Measurements from ENCODE around the gene CCNL2. TPM values are rescaled to one million over a fixed set of nuclear protein-coding genes. Genes with fewer than 3 reads are reported as not detected.

The CCNL2 gene
- total and polyA plus RNA-seq, 2 of the 13 experiments (the other 11 are each of a cell fraction or from before 2014, with no cell fraction given): 105 to 340 TPM

DNA sequence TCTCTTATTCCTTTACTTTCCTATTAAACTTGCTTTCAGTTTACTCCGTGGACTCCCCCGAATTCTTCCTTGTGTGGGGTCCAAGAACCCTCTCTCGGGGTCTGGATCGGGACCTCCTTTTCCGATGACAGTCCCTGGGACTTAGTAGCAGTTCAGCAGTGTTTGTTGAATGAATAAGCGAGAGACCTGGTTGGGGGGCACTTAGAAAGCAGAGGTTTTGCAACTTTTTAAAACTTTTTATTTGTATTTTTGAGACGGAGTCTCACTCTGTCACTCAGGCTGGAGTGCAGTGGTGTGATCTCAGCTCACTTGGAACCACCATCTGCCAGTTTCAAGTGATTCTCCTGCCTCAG is 24.1 kb upstream of the CCNL2 start:
- no peak for FAIRE-seq
- no peak overlapping the region for H2AFZ ChIP-seq (ENCODE audit: low read length)
- CTCF ChIA-PET (ENCODE audit: low intra/inter-chr PET ratio, low total read pairs): no interaction called here
- H3K27me3 ChIP-seq (ENCODE audit: control insufficient read depth in 1 of 2, insufficient read depth in 2 of 2, low read length in 2 of 2): no peaks in the 10 kb centered on the region; a peak in 1 of 5 replicates
- no peak for TF ChIP-seq ZNF672 (CRISPR knock-in tag; IDR thresholded peaks at IDR 0.05)
- TF ChIP-seq ZNF615 (CRISPR knock-in tag; IDR thresholded peaks at IDR 0.05; ENCODE audit: borderline replicate concordance): no peak
- no peak for TF ChIP-seq ZNF230 (CRISPR knock-in tag; IDR thresholded peaks at IDR 0.05)
- TF ChIP-seq, protein P1, sequence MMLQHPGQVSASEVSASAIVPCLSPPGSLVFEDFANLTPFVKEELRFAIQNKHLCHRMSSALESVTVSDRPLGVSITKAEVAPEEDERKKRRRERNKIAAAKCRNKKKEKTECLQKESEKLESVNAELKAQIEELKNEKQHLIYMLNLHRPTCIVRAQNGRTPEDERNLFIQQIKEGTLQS (CRISPR knock-in tag; IDR thresholded peaks at IDR 0.05): no peak
- no peak for TF ChIP-seq ZSCAN22 (CRISPR knock-in tag; IDR thresholded peaks at IDR 0.05)
- no peak for TF ChIP-seq FOXM1 (CRISPR knock-in tag; IDR thresholded peaks at IDR 0.05)
- TF ChIP-seq ZNF3 (CRISPR knock-in tag; IDR thresholded peaks at IDR 0.05): peak; percentile 60; the same call in 1 of the 2 replicates
- WGBS (ENCODE audit: low lambda C conversion rate): 96% methylated on average over 7 of the region's 7 CpGs
- BruUV-seq (replicated peaks): no TSS peak
- no peaks in the 10 kb centered on the region for H4K20me1 ChIP-seq (ENCODE audit: insufficient read depth, low read length)
- H3K4me3 ChIP-seq (replicated peaks in 1 of 3; ENCODE audit: insufficient read depth in 1 of 3, low read depth in 2 of 3, low read length in 3 of 3): no peak overlapping the region
- intact Hi-C loops (cut with micrococcal nuclease; ENCODE audit: unreplicated experiment) (no loop called here), in situ Hi-C loops (cut with HindIII; ENCODE audit: extremely low pct_ligation_motif_present, low pct_unique_long_range_greater_than_20kb) (no loop called here)
- DNase-seq (ENCODE audit: low spot score): no peak
- no peaks in the 10 kb centered on the region for H3K36me3 ChIP-seq (replicated peaks in 1 of 2; ENCODE audit: control insufficient read depth in 1 of 2, insufficient read depth in 2 of 2, low read length in 2 of 2)
- H3K4me1 ChIP-seq (ENCODE audit: insufficient read depth, low read length): peaks cover 53% of the 10 kb centered on the region
- H3K9ac ChIP-seq (ENCODE audit: insufficient read depth, low read depth, low read length): no peak overlapping the region
- no peaks in the 10 kb centered on the region for H3K9me3 ChIP-seq (ENCODE audit: low read length)
- no peak overlapping the region for H3K4me2 ChIP-seq (ENCODE audit: low read depth, low read length)
- POLR2A ChIA-PET: interaction anchor here (1.1 to 1.9 kb wide), 6 partner anchors 8 to 21 kb away, joined by 3 to 11 read pairs (median 4); no protein-coding TSS in a partner anchor
- peaks cover 12% of the 10 kb centered on the region for H3K79me2 ChIP-seq (ENCODE audit: insufficient read depth, low read length)
- H3K27ac ChIP-seq (ENCODE audit: extremely low read length, insufficient read depth, low read length): no peak overlapping the region
- ATAC-seq: no peak

DNA sequence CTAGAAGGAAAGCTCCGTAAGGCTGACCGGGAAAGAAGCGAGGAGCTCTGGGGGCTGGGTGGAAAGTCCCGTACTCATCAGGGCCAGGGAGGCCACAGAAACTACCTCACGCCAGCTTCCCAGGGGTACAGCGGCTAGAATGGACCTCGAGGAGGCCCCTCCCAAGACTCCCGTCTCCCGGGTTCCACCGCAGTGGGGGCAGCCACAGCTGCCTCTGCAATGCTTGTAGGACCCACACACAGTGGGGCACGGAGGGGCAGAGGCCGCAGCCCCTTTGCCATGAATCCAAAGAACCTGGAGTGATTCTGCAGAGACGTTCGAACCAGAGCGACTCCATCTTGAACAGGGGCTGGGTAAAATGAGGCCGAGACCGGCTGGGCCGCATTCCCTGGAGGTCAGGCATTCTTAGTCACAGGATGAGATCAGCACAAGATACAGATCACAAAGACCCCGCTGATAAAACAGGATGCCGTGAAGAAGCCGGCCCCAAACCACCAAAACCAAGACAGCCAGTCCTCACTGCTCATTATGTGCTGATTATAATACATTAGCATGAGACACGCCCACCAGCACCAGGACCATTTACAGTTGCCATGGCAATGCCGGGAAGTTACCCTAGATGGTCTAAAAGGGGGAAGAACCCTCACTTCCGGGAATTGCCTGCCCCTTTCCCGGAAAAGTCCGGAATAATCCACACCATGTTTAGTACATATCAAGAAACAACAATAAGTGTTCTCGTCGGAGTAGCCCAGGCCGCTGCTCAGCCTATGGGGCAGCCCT is 23.5 kb upstream of the CCNL2 start:
- Histone ChIP-seq H3K4me3 (replicated peaks in 1 of 3; ENCODE audit: insufficient read depth in 1 of 3, low read depth in 2 of 3, low read length in 3 of 3) (no peak overlapping the region), H3K4me2 (ENCODE audit: low read depth, low read length) (no peak overlapping the region), H3K9me3 (ENCODE audit: low read length) (no peaks in the 10 kb centered on the region), H3K4me1 (ENCODE audit: insufficient read depth, low read length) (peaks cover 59% of the 10 kb centered on the region), H4K20me1 (ENCODE audit: insufficient read depth, low read length) (no peaks in the 10 kb centered on the region), H3K9ac (ENCODE audit: insufficient read depth, low read depth, low read length) (no peak overlapping the region), H3K27ac (ENCODE audit: extremely low read length, insufficient read depth, low read length) (peak overlapping the region; percentile 13), H3K27me3 (ENCODE audit: control insufficient read depth in 1 of 2, insufficient read depth in 2 of 2, low read length in 2 of 2) (no peaks in the 10 kb centered on the region; a peak in 1 of 5 replicates), H3K79me2 (ENCODE audit: insufficient read depth, low read length) (peaks cover 12% of the 10 kb centered on the region), H3K36me3 (replicated peaks in 1 of 2; ENCODE audit: control insufficient read depth in 1 of 2, insufficient read depth in 2 of 2, low read length in 2 of 2) (no peaks in the 10 kb centered on the region), H2AFZ (ENCODE audit: low read length) (no peak overlapping the region)
- intact Hi-C loops (cut with micrococcal nuclease; ENCODE audit: unreplicated experiment): no loop called here
- ChIA-PET CTCF (ENCODE audit: low intra/inter-chr PET ratio, low total read pairs) (no interaction called here), POLR2A (interaction anchor here (0.8 to 3.5 kb wide), 6 partner anchors 9 to 48 kb away, joined by 3 to 126 read pairs (median 16); partner anchors contain the start of genes AURKAIP1, MRPL20 and VWA1)
- FAIRE-seq (no peak), ATAC-seq (no peak), DNase-seq (ENCODE audit: low spot score) (no peak)
- BruUV-seq (replicated peaks): no TSS peak
- in situ Hi-C loops (cut with HindIII; ENCODE audit: extremely low pct_ligation_motif_present, low pct_unique_long_range_greater_than_20kb): no loop called here
- 94% methylated on average over 24 of the region's 29 CpGs for WGBS (ENCODE audit: low lambda C conversion rate)
- TF ChIP-seq ZNF883 (CRISPR knock-in tag; IDR thresholded peaks at IDR 0.05; ENCODE audit: not compliant biosample characterization) (no peak), MEIS2 (CRISPR knock-in tag; IDR thresholded peaks at IDR 0.05) (no peak), ZEB1 (IDR thresholded peaks at IDR 0.05; ENCODE audit: insufficient replicate concordance, low read depth) (no peak), JARID2 (CRISPR knock-in tag; IDR thresholded peaks at IDR 0.05; ENCODE audit: insufficient replicate concordance) (no peak), GABPA (IDR thresholded peaks at IDR 0.05; ENCODE audit: low read depth, low read length) (no peak), GABPA (CRISPR knock-in tag; IDR thresholded peaks at IDR 0.05; ENCODE audit: low read depth) (no peak), FOXA3 (CRISPR knock-in tag; IDR thresholded peaks at IDR 0.05) (no peak), HOXD1 (CRISPR knock-in tag; IDR thresholded peaks at IDR 0.05) (no peak)
- TF ChIP-seq, protein P2, sequence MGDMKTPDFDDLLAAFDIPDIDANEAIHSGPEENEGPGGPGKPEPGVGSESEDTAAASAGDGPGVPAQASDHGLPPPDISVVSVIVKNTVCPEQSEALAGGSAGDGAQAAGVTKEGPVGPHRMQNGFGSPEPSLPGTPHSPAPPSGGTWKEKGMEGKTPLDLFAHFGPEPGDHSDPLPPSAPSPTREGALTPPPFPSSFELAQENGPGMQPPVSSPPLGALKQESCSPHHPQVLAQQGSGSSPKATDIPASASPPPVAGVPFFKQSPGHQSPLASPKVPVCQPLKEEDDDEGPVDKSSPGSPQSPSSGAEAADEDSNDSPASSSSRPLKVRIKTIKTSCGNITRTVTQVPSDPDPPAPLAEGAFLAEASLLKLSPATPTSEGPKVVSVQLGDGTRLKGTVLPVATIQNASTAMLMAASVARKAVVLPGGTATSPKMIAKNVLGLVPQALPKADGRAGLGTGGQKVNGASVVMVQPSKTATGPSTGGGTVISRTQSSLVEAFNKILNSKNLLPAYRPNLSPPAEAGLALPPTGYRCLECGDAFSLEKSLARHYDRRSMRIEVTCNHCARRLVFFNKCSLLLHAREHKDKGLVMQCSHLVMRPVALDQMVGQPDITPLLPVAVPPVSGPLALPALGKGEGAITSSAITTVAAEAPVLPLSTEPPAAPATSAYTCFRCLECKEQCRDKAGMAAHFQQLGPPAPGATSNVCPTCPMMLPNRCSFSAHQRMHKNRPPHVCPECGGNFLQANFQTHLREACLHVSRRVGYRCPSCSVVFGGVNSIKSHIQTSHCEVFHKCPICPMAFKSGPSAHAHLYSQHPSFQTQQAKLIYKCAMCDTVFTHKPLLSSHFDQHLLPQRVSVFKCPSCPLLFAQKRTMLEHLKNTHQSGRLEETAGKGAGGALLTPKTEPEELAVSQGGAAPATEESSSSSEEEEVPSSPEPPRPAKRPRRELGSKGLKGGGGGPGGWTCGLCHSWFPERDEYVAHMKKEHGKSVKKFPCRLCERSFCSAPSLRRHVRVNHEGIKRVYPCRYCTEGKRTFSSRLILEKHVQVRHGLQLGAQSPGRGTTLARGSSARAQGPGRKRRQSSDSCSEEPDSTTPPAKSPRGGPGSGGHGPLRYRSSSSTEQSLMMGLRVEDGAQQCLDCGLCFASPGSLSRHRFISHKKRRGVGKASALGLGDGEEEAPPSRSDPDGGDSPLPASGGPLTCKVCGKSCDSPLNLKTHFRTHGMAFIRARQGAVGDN (CRISPR knock-in tag; IDR thresholded peaks at IDR 0.05): peak; percentile 75
